PC-9 (cell line): ENCODE measurements around the gene SLX9.

Experiments used
- CTCF ChIP-seq: fragments of 200-600 bp; sonication (generic); conservative IDR thresholded peaks from 2 replicates; pipeline ENCODE4 v1.6.1; 2017; ENCODE audit warnings: mixed run types, antibody characterized with exemption, mild to moderate bottlenecking, moderate library complexity
- EZH2 ChIP-seq: fragments of 200-600 bp; sonication (generic); IDR thresholded peaks from 2 replicates; pipeline ENCODE4 v1.8.0; 2017; ENCODE audit warnings: antibody characterized with exemption, low read depth

GRCh38 chr21:44912158-44912473 lies 27.7 kb upstream of the SLX9 start:
- TF ChIP-seq CTCF: no peak
- no peak for TF ChIP-seq EZH2
